ENCODE results near the gene EWSR1. TPM values are rescaled to one million over a fixed set of nuclear protein-coding genes. Genes with fewer than 3 reads are reported as not detected.
"Not testable (repeated sequence)": the region's sequence is repeated elsewhere in the genome, so short reads cannot be mapped to it uniquely, and the experiment has no call there.

Gene EWSR1
- total RNA-seq, 2 donors from 2014 or later = 197 to 225 TPM

GRCh38 chr22:29230972-29231875 lies 36.8 kb upstream of the EWSR1 start:
- H3K9me3 ChIP-seq = no peaks in the 10 kb centered on the region
- no peak for DNase-seq (ENCODE audit: low spot score)
- H3K36me3 ChIP-seq = no peaks in the 10 kb centered on the region
- H3K4me1 ChIP-seq (ENCODE audit: control insufficient read depth in 1 of 2, low read depth in 2 of 2) = peaks cover 0 to 11% of the 10 kb centered on the region in 2 donors
- H3K27me3 ChIP-seq (replicated peaks; ENCODE audit: insufficient read depth) = no peaks in the 10 kb centered on the region
- H3K4me3 ChIP-seq = no peak overlapping the region
- no peak for TF ChIP-seq CTCF (IDR thresholded peaks at IDR 0.05)
- no peak overlapping the region for H3K27ac ChIP-seq
- no peak for ATAC-seq (ENCODE audit: insufficient number of reproducible peaks, low FRiP score, low read depth)

- H3K9me3 ChIP-seq = no peaks in the 10 kb centered on the region
- H3K27ac ChIP-seq = no peak overlapping the region
- ATAC-seq (ENCODE audit: insufficient number of reproducible peaks, low FRiP score, low read depth) (no peak), DNase-seq (ENCODE audit: low spot score) (no peak)
- no peak for TF ChIP-seq CTCF (IDR thresholded peaks at IDR 0.05)
- no peaks in the 10 kb centered on the region for H3K36me3 ChIP-seq
- H3K4me3 ChIP-seq = no peak overlapping the region
- peaks cover 0 to 11% of the 10 kb centered on the region in 2 donors for H3K4me1 ChIP-seq (ENCODE audit: control insufficient read depth in 1 of 2, low read depth in 2 of 2)
- no peaks in the 10 kb centered on the region for H3K27me3 ChIP-seq (replicated peaks; ENCODE audit: insufficient read depth)
Observed at GRCh38 chr22:29231971-29232959, 35.8 kb upstream of the EWSR1 start.

- no peak for TF ChIP-seq CTCF (IDR thresholded peaks at IDR 0.05)
- DNase-seq (ENCODE audit: low spot score) (no peak), ATAC-seq (ENCODE audit: insufficient number of reproducible peaks, low FRiP score, low read depth) (no peak)
- Histone ChIP-seq H3K27me3 (replicated peaks; ENCODE audit: insufficient read depth) (no peaks in the 10 kb centered on the region), H3K9me3 (no peaks in the 10 kb centered on the region), H3K4me1 (ENCODE audit: control insufficient read depth in 1 of 2, low read depth in 2 of 2) (peaks cover 0 to 11% of the 10 kb centered on the region in 2 donors), H3K27ac (no peak overlapping the region), H3K4me3 (no peak overlapping the region), H3K36me3 (no peaks in the 10 kb centered on the region)
Observed at GRCh38 chr22:29233277-29233877, 34.7 kb upstream of the EWSR1 start.

- DNase-seq (ENCODE audit: low spot score); H3K4me1 ChIP-seq (ENCODE audit: control insufficient read depth in 1 of 2, low read depth in 2 of 2); H3K27me3 ChIP-seq (replicated peaks; ENCODE audit: insufficient read depth); ATAC-seq (ENCODE audit: insufficient number of reproducible peaks, low FRiP score, low read depth); H3K36me3 ChIP-seq; H3K9me3 ChIP-seq; H3K4me3 ChIP-seq; H3K27ac ChIP-seq: not testable (repeated sequence)
Observed at GRCh38 chr22:29240481-29240880, 27.6 kb upstream of the EWSR1 start.

- no peak overlapping the region for H3K27ac ChIP-seq
- H3K9me3 ChIP-seq = peaks cover 3% of the 10 kb centered on the region
- H3K4me1 ChIP-seq (ENCODE audit: control insufficient read depth in 1 of 2, low read depth in 2 of 2) = no peaks in the 10 kb centered on the region
- H3K36me3 ChIP-seq = no peaks in the 10 kb centered on the region
- no peak for DNase-seq (ENCODE audit: low spot score)
- no peak for TF ChIP-seq CTCF (IDR thresholded peaks at IDR 0.05)
- H3K27me3 ChIP-seq (replicated peaks; ENCODE audit: insufficient read depth) = no peaks in the 10 kb centered on the region
- no peak overlapping the region for H3K4me3 ChIP-seq
- ATAC-seq (ENCODE audit: insufficient number of reproducible peaks, low FRiP score, low read depth) = no peak
Observed at GRCh38 chr22:29243874-29244446, 24.1 kb upstream of the EWSR1 start.

Data from thoracic aorta (tissue), 2 donors.